Fibroblast of villous mesenchyme (primary cell): ENCODE results near the gene KCNMA1. TPM values are rescaled to one million over a fixed set of nuclear protein-coding genes. Genes with fewer than 3 reads are reported as not detected.

Source experiments
- DNase-seq: peaks from one replicate; pipeline ENCODE4 v3.0.0-alpha.2; 2010; ENCODE audit warnings: low read depth
- H3K4me3 ChIP-seq: 2 replicates; pipeline ENCODE4 v1.5.1; 2011; ENCODE audit warnings: low read depth, mild to moderate bottlenecking, low read length
- total RNA-seq: library from RNA; depleted of rRNA; stranded (reverse); fragments of >200 nt; gene quantifications from 2 replicates; pipeline ENCODE4 v1.2.3, GENCODE V29; 2012
- TF ChIP-seq, protein P1 (sequence below): IDR thresholded peaks from 2 replicates; pipeline ENCODE4 v1.5.1; 2012; ENCODE audit warnings: low read depth, mild to moderate bottlenecking, low read length; ENCODE audit not compliant: insufficient read depth

KCNMA1 gene
- total RNA-seq, 1 donor: 36.7 TPM

- TF ChIP-seq, protein P1, sequence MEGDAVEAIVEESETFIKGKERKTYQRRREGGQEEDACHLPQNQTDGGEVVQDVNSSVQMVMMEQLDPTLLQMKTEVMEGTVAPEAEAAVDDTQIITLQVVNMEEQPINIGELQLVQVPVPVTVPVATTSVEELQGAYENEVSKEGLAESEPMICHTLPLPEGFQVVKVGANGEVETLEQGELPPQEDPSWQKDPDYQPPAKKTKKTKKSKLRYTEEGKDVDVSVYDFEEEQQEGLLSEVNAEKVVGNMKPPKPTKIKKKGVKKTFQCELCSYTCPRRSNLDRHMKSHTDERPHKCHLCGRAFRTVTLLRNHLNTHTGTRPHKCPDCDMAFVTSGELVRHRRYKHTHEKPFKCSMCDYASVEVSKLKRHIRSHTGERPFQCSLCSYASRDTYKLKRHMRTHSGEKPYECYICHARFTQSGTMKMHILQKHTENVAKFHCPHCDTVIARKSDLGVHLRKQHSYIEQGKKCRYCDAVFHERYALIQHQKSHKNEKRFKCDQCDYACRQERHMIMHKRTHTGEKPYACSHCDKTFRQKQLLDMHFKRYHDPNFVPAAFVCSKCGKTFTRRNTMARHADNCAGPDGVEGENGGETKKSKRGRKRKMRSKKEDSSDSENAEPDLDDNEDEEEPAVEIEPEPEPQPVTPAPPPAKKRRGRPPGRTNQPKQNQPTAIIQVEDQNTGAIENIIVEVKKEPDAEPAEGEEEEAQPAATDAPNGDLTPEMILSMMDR: no peak
- no peak overlapping the region for H3K4me3 ChIP-seq
- no peak for DNase-seq
Observed at GRCh38 chr10:77188521-77188920, 449.1 kb downstream of the KCNMA1 start.

GRCh38 chr10:77188000-77188395, 449.6 kb downstream of the KCNMA1 start:
- no peak for DNase-seq
- H3K4me3 ChIP-seq: no peak overlapping the region
- TF ChIP-seq, protein P1: no peak

DNA sequence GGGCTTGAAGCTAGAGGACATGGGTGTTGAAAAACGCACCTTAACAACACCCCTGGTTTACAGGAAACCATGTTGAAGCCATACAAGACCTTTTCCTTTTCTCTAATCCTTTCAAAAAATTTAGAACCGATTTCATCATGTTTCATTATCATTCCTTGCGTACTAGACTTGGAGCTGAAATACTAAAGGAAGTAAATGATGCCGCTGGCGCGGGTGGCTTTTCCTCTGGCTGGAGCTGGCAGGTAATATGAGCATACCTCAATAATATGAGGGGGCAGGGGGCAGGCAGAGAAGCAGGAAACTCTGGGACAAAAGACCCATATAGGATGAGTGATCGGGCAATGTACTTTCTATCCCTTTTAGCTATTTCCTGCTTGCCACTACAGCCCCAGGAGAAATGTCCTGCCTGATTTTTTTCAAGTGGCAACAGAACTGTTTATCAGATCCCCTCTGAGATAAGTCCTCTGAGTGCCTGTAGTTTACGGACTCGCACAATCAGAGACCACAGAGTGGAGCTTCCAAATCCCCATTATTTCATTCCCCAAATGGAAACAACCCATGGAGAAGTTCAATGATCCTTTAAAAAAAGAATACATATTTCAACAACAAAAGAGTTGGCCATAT, 450.1 kb downstream of the KCNMA1 start:
- no peak overlapping the region for H3K4me3 ChIP-seq
- DNase-seq: peak; percentile 35
- TF ChIP-seq, protein P1: no peak

DNA sequence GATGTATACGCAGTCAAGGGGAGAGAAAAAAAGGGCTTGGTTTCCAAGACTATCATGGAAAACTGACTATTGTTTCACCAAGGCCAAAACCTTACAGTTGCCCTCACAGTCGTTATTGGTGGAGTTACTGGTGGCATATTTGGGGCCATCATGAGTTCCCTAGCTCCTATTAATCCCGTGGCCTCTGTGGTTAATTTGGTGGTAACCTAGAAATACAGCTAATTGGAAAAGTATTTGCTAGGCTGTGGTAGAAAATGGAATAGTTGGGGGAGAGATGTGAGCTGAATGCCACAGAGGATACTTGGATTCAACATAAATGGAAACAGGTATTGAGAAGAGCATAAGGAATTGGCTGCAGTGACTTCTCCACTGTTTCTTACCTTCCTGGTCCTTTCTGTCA, 450.7 kb downstream of the KCNMA1 start:
- TF ChIP-seq, protein P1: no peak
- no peak for DNase-seq
- H3K4me3 ChIP-seq: no peak overlapping the region

GRCh38 chr10:77185696-77186095, 451.9 kb downstream of the KCNMA1 start:
- no peak for DNase-seq
- H3K4me3 ChIP-seq: no peak overlapping the region
- TF ChIP-seq, protein P1: no peak

- no peak overlapping the region for H3K4me3 ChIP-seq
- TF ChIP-seq, protein P1: no peak
- DNase-seq: no peak
Observed at GRCh38 chr10:77182803-77183202, 454.8 kb downstream of the KCNMA1 start.

GRCh38 chr10:77180794-77181193, 456.8 kb downstream of the KCNMA1 start:
- TF ChIP-seq, protein P1: no peak
- DNase-seq: no peak
- no peak overlapping the region for H3K4me3 ChIP-seq
